GM12801 (cell line): ENCODE results near the gene ITGAD.

ENCODE experiments used
- TF ChIP-seq, protein P1 (sequence below): IDR thresholded peaks from one replicate; pipeline ENCODE4 v1.5.1; 2011; ENCODE audit warnings: control low read depth; ENCODE audit not compliant: insufficient read length; ENCODE audit errors: extremely low read depth

ITGAD gene

DNA sequence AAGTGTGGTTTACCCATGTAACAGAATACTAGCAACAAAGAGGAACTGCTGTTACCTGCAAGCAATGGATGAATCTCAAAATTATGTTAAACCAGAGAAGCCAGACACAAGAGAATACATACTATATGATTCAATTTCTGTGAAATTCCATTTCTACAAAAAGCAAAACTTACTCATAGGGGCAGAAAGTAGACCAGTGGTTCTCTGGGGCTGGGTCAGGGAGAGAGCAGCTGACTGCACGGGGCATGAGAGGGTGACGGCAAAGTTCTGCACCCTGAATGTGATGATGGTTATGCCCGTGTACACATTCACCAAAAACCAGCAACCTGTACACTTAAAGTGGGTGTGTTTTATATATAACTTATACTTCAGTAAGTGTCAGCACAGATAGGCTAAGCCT lies 46.4 kb downstream of the ITGAD start:
- TF ChIP-seq, protein P1, sequence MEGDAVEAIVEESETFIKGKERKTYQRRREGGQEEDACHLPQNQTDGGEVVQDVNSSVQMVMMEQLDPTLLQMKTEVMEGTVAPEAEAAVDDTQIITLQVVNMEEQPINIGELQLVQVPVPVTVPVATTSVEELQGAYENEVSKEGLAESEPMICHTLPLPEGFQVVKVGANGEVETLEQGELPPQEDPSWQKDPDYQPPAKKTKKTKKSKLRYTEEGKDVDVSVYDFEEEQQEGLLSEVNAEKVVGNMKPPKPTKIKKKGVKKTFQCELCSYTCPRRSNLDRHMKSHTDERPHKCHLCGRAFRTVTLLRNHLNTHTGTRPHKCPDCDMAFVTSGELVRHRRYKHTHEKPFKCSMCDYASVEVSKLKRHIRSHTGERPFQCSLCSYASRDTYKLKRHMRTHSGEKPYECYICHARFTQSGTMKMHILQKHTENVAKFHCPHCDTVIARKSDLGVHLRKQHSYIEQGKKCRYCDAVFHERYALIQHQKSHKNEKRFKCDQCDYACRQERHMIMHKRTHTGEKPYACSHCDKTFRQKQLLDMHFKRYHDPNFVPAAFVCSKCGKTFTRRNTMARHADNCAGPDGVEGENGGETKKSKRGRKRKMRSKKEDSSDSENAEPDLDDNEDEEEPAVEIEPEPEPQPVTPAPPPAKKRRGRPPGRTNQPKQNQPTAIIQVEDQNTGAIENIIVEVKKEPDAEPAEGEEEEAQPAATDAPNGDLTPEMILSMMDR = no peak

- TF ChIP-seq, protein P1 = no peak
These were observed 47.5 kb downstream of the ITGAD start for GRCh38 chr16:31440516-31441184.

GRCh38 chr16:31441956-31442355 lies 48.8 kb downstream of the ITGAD start:
- TF ChIP-seq, protein P1 = no peak

GRCh38 chr16:31451201-31451600 lies 58.1 kb downstream of the ITGAD start:
- TF ChIP-seq, protein P1 = no peak

GRCh38 chr16:31451681-31452351 lies 58.7 kb downstream of the ITGAD start:
- TF ChIP-seq, protein P1 = no peak

GRCh38 chr16:31452631-31453106 lies 59.5 kb downstream of the ITGAD start:
- TF ChIP-seq, protein P1 = no peak

DNA sequence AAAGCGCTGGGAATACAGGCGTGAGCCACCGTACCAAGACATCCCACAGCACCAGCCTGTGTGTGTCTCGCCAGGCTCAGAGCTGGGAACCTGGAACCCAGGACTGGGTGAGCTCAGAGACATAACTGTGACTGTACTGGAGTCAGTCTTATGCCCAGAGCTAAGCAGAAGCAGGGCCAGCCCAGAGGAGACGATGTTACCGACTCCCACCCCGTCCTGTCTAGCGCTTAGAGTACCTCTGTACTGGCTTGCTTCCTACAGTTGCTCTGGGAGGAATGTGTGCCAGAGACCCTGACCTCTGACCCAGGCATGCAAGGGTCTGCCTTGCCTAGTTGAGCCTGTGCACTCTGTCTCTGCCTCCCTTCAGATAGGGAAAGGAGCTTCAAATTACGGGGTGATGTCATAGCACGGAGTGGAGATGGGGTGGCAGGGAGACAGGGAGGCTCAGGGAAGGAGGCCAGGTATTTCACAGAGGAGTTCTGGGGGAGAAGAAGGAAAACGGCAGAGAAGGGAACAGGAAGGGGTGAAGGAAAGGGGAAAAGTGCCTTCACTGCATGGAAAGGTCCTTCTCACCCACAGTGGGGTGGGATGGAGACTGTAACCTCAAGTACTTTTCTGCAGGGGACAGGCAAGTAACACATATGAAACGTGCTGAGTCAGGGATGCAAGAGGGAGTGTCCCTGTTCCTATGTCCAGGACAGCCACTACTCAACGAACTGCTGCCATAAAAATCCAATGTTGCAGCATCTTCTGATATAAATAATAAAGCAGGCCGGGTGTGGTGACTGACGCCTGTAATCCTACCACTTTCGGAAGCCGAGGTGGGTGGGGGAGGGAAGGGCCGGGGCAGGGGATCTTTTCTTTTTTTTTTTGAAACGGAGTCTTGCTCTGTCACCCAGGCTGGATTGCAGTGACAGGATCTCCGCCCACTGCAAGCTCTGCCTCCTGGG lies 60.4 kb downstream of the ITGAD start:
- TF ChIP-seq, protein P1 = no peak
